Large intestine (tissue), 3 donors: Measurements from ENCODE around the gene KIF7. TPM values are rescaled to one million over a fixed set of nuclear protein-coding genes. Genes with fewer than 3 reads are reported as not detected.
"Not testable (repeated sequence)": the region's sequence is repeated elsewhere in the genome, so short reads cannot be mapped to it uniquely, and the experiment has no call there.

ENCODE experiments used
- DNase-seq, 2 donors: peaks; one replicate each; pipeline versions ENCODE4 v3.0.0 to v3.0.0-alpha.2; 2013
- H3K27ac ChIP-seq: one replicate; pipeline ENCODE4 v1.5.1; 2013; ENCODE audit warnings: low read length
- H3K27me3 ChIP-seq: 2 replicates; pipeline ENCODE4 v1.6.1; 2013; ENCODE audit warnings: low read length; ENCODE audit not compliant: control insufficient read depth, insufficient read depth
- H3K36me3 ChIP-seq: 2 replicates; pipeline ENCODE4 v1.6.1; 2013; ENCODE audit warnings: low read length; ENCODE audit not compliant: control insufficient read depth, insufficient read depth
- H3K4me1 ChIP-seq: one replicate; pipeline ENCODE4 v1.6.1; 2013; ENCODE audit warnings: low read length; ENCODE audit not compliant: control insufficient read depth, insufficient read depth
- H3K4me3 ChIP-seq: one replicate; pipeline ENCODE4 v1.5.1; 2013; ENCODE audit warnings: low read length
- H3K9me3 ChIP-seq: one replicate; pipeline ENCODE4 v1.6.1; 2013; ENCODE audit warnings: mild to moderate bottlenecking, low read depth, low read length, moderate library complexity; ENCODE audit not compliant: control insufficient read depth
- WGBS: methylation state at CpG from one replicate; pipeline ENCODE4 v1.1.5; 2013; ENCODE audit warnings: low lambda C conversion rate; ENCODE audit not compliant: insufficient coverage; 5-methylcytosine and 5-hydroxymethylcytosine counted together
- polyA plus RNA-seq: library from polyadenylated mRNA; unstranded; fragments of 120-200 nt; gene quantifications from one replicate; pipeline ENCODE4 v1.2.1, GENCODE V29; 2013

The KIF7 gene
- polyA plus RNA-seq, 1 donor: 3.7 TPM

GRCh38 chr15:89586651-89587050 lies 68.6 kb downstream of the KIF7 start:
- no peaks in the 10 kb centered on the region for H3K9me3 ChIP-seq
- H3K4me3 ChIP-seq: no peak overlapping the region
- H3K27ac ChIP-seq: no peak overlapping the region
- no peaks in the 10 kb centered on the region for H3K27me3 ChIP-seq
- no peaks in the 10 kb centered on the region for H3K4me1 ChIP-seq
- H3K36me3 ChIP-seq: peaks cover 31% of the 10 kb centered on the region
- DNase-seq: no peak
- no CpG with 5 or more reads among the region's 2 CpGs for WGBS

DNA sequence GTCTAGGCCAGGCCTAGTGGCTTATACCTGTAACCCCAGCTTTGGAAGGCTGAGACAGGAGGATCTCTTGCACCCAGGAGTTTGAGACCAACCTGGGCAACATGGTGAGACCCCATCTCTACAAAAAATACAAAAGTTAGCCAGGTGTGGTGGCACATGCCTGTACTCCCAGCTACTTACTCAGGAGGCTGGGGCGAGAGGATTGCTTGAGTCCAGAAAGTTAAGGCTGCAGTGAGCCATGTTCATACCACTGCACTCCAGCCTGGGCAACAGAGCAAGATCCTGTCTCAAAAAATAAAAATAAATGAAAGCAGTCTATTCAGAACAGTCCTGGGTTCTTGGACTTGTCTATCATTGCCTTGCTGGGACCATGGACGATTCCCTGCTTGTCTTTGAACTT lies 74.5 kb downstream of the KIF7 start:
- DNase-seq, H3K4me3 ChIP-seq, H3K9me3 ChIP-seq, H3K27me3 ChIP-seq, H3K4me1 ChIP-seq, H3K36me3 ChIP-seq, H3K27ac ChIP-seq: not testable (repeated sequence)
- WGBS: no CpG with 5 or more reads among the region's 2 CpGs

DNA sequence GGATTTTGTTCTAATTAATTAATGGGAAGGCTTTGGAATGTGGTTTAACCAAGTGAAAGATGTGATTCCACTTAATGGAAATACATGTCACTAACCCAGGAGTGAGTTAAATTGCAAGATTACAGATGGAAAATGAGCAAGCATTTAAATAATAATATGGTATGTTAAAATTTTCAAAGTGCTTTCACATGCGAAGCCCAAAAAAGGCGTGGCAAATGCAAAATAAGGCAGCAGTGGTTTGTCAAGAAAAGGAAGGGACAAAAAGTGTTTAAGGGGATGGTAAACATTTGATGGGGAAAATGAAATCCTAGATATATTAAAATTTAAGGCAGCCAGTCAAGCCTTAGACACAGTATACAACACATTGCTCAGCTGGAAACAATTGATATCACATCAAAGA lies 77.1 kb downstream of the KIF7 start:
- 45% methylated on average over 2 of the region's 2 CpGs for WGBS
- Histone ChIP-seq H3K27me3 (no peaks in the 10 kb centered on the region), H3K36me3 (peaks cover 3% of the 10 kb centered on the region), H3K27ac (no peak overlapping the region), H3K4me3 (no peak overlapping the region), H3K4me1 (no peaks in the 10 kb centered on the region), H3K9me3 (no peaks in the 10 kb centered on the region)
- DNase-seq: no peak

Other genes starting within 250 kb of the KIF7 start
- gene RHCG, start 158.9 kb downstream of the KIF7 start, polyA plus RNA-seq: 0.12 TPM
- 3.9 TPM for gene TICRR, start 80.0 kb downstream of the KIF7 start, polyA plus RNA-seq
- gene PLIN1, start 23.9 kb upstream of the KIF7 start, polyA plus RNA-seq: 0.34 TPM
- 15.0 TPM for gene PEX11A, start 35.3 kb upstream of the KIF7 start, polyA plus RNA-seq
- gene WDR93, start 35.3 kb upstream of the KIF7 start, polyA plus RNA-seq: 0.30 TPM
- 1.0 TPM for gene MESP1, start 95.8 kb upstream of the KIF7 start, polyA plus RNA-seq
- 0.30 TPM for gene MESP2, start 120.9 kb upstream of the KIF7 start, polyA plus RNA-seq
- gene ANPEP, start 159.4 kb upstream of the KIF7 start, polyA plus RNA-seq: 1,092 TPM
- gene AP3S2, start 238.5 kb upstream of the KIF7 start, polyA plus RNA-seq: 26.1 TPM